Activated CD8-positive, alpha-beta T cell treated with anti-CD3 and anti-CD28 coated beads, Interleukin-2, amount 10 ng/mL, durations not matched to agents 7 days and 5 days (primary cell): Measurements from ENCODE around the gene ZZZ3. TPM values are rescaled to one million over a fixed set of nuclear protein-coding genes. Genes with fewer than 3 reads are reported as not detected.

ENCODE experiments used
- ATAC-seq: fragments of 150-1000 bp; cut with Tn5 transposase; one replicate; pipeline ENCODE4 v1.10.0; 2021; ENCODE audit warnings: moderate library complexity
- CTCF ChIA-PET: fragments of 350-600 bp; sonication (Branson Sonifier 250); formaldehyde crosslinking; loops from one replicate; lab custom pipeline; 2021; ENCODE audit warnings: antibody characterized with exemption; lab: Charles Lee
- POLR2A ChIA-PET: fragments of 350-600 bp; sonication (Branson Sonifier 250); formaldehyde crosslinking; loops from one replicate; lab custom pipeline; 2021; ENCODE audit warnings: antibody characterized with exemption; lab: Charles Lee
- DNase-seq: peaks from one replicate; pipeline ENCODE4 v3.0.0-alpha.2; 2020
- H3K27ac Mint-ChIP-seq: one replicate; pipeline ENCODE4 v1.8.0; 2021; ENCODE audit warnings: mild to moderate bottlenecking, mixed read lengths
- H3K27me3 Mint-ChIP-seq: one replicate; pipeline ENCODE4 v1.8.0; 2021; ENCODE audit warnings: low read depth, mixed read lengths
- H3K36me3 Mint-ChIP-seq: one replicate; pipeline ENCODE4 v1.8.0; 2021; ENCODE audit warnings: low read depth, mixed read lengths
- H3K4me1 Mint-ChIP-seq: one replicate; pipeline ENCODE4 v1.8.0; 2021; ENCODE audit warnings: low read depth, mixed read lengths
- H3K4me3 Mint-ChIP-seq: one replicate; pipeline ENCODE4 v1.8.0; 2021; ENCODE audit warnings: mild to moderate bottlenecking, mixed read lengths
- H3K9me3 Mint-ChIP-seq: one replicate; pipeline ENCODE4 v1.8.0; 2022; ENCODE audit warnings: mixed read lengths; ENCODE audit not compliant: insufficient read depth
- total RNA-seq, 2 experiments: library from RNA; stranded (reverse); gene quantifications; one replicate each; pipeline ENCODE4 v1.2.3, GENCODE V29; 2021

Gene ZZZ3
- total RNA-seq, 2 experiments from 2014 or later = 34.3 to 35.9 TPM

GRCh38 chr1:77642196-77642595, 40.3 kb downstream of the ZZZ3 start:
- no peak overlapping the region for H3K27ac Mint-ChIP-seq
- no peaks in the 10 kb centered on the region for H3K27me3 Mint-ChIP-seq
- H3K4me3 Mint-ChIP-seq = no peak overlapping the region
- no peak for DNase-seq
- ATAC-seq = no peak
- ChIA-PET POLR2A (interaction anchor here (0.5 kb wide), 1 partner anchor 19 kb away, joined by 3 read pairs; no protein-coding TSS in a partner anchor), CTCF (no interaction called here)
- peaks cover 7% of the 10 kb centered on the region for H3K4me1 Mint-ChIP-seq
- H3K9me3 Mint-ChIP-seq = no peaks in the 10 kb centered on the region
- peaks cover 30% of the 10 kb centered on the region for H3K36me3 Mint-ChIP-seq

GRCh38 chr1:77639557-77640069, 42.8 kb downstream of the ZZZ3 start:
- no peaks in the 10 kb centered on the region for H3K27me3 Mint-ChIP-seq
- ChIA-PET POLR2A (no interaction called here), CTCF (no interaction called here)
- no peaks in the 10 kb centered on the region for H3K9me3 Mint-ChIP-seq
- peaks cover 17% of the 10 kb centered on the region for H3K36me3 Mint-ChIP-seq
- ATAC-seq = no peak
- peaks cover 7% of the 10 kb centered on the region for H3K4me1 Mint-ChIP-seq
- H3K4me3 Mint-ChIP-seq = no peak overlapping the region
- no peak overlapping the region for H3K27ac Mint-ChIP-seq
- no peak for DNase-seq

- Mint-ChIP-seq H3K27me3 (no peaks in the 10 kb centered on the region), H3K9me3 (no peaks in the 10 kb centered on the region), H3K27ac (no peak overlapping the region), H3K4me1 (peaks cover 7% of the 10 kb centered on the region), H3K36me3 (peaks cover 17% of the 10 kb centered on the region), H3K4me3 (no peak overlapping the region)
- DNase-seq (no peak), ATAC-seq (no peak)
- CTCF ChIA-PET = no interaction called here
- POLR2A ChIA-PET = no interaction called here
Measured at GRCh38 chr1:77639056-77639455, 43.4 kb downstream of the ZZZ3 start.

GRCh38 chr1:77636864-77637263, 45.6 kb downstream of the ZZZ3 start:
- H3K27ac Mint-ChIP-seq = no peak overlapping the region
- peaks cover 32% of the 10 kb centered on the region for H3K36me3 Mint-ChIP-seq
- POLR2A ChIA-PET = no interaction called here

More at GRCh38 chr1:77636864-77637263, 45.6 kb downstream of the ZZZ3 start:
- CTCF ChIA-PET = no interaction called here
- no peaks in the 10 kb centered on the region for H3K9me3 Mint-ChIP-seq
- no peak for ATAC-seq
- H3K4me1 Mint-ChIP-seq = peaks cover 18% of the 10 kb centered on the region
- no peak overlapping the region for H3K4me3 Mint-ChIP-seq
- no peak for DNase-seq
- no peaks in the 10 kb centered on the region for H3K27me3 Mint-ChIP-seq

Other genes with a start within 250 kb of the ZZZ3 start
- gene USP33, start 77.2 kb upstream of the ZZZ3 start, total RNA-seq = 10 to 100 TPM; 45.7 to 56.6 TPM
- 10 to 100 TPM in 1 of 2 experiments, 1 to 10 TPM in 1; 9.9 to 10.7 TPM for gene MIGA1, start 97.0 kb upstream of the ZZZ3 start, total RNA-seq
- 1 to 10 TPM; 3.3 to 3.4 TPM for gene NEXN, start 206.0 kb upstream of the ZZZ3 start, total RNA-seq